ENCODE measurements around the gene VMO1.
A peak's percentile ranks its signal among the peaks of the same experiment; 100 is the strongest.

The VMO1 gene

DNA sequence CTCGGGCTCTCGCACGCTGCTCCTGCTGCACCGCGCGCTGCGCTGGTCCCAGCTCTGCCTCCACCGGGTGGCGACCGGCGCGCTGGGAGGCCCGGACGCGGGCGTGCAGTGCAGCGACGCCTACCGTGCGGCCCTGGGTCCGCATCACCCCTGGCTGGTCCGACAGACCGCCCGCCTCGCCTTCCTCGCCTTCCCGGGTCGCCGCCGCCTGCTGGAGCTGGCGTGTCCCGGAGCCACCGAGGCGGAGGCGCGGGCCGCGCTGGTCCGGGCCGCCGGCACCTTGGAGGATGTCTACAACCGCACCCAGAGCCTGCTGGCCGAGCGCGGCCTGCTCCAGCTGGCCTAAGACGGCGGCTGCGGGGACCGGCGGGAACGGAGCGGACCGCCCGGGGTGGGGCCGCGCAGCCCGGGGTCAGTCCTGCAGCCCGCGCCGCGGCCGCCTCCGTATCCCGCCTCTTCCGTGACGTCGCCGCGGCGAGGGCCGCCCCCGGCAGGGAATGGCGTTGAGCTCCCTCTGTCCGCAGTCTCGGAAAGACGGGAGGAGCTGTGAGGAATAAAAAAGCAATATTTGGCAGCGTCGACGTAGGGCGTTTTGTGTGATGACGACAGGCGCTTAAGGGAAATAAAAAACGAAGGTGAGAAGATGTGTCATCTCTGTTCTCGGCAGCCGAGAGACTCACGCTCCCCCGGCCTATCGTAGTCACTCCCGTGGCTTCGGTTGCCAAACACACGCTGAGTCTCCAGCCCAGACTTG is 4.0 kb upstream of the VMO1 start:
- no peaks in the 10 kb centered on the region for H3K9me3 Mint-ChIP-seq
- TF ChIP-seq, protein P1, sequence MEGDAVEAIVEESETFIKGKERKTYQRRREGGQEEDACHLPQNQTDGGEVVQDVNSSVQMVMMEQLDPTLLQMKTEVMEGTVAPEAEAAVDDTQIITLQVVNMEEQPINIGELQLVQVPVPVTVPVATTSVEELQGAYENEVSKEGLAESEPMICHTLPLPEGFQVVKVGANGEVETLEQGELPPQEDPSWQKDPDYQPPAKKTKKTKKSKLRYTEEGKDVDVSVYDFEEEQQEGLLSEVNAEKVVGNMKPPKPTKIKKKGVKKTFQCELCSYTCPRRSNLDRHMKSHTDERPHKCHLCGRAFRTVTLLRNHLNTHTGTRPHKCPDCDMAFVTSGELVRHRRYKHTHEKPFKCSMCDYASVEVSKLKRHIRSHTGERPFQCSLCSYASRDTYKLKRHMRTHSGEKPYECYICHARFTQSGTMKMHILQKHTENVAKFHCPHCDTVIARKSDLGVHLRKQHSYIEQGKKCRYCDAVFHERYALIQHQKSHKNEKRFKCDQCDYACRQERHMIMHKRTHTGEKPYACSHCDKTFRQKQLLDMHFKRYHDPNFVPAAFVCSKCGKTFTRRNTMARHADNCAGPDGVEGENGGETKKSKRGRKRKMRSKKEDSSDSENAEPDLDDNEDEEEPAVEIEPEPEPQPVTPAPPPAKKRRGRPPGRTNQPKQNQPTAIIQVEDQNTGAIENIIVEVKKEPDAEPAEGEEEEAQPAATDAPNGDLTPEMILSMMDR (IDR thresholded peaks at IDR 0.05; ENCODE audit: unreplicated experiment in 3 of 3) = peak; percentile 66 to 87 (median 75)
- H3K36me3 Mint-ChIP-seq (ENCODE audit: low read depth) = no peaks in the 10 kb centered on the region
- peaks cover 10% of the 10 kb centered on the region for H3K27me3 Mint-ChIP-seq (ENCODE audit: low read depth)
- peak overlapping the region; percentile 86 to 93 (median 92) for H3K4me3 Mint-ChIP-seq
- peak overlapping the region; percentile 70 to 93 (median 90) for H3K27ac Mint-ChIP-seq
- peaks cover 29% of the 10 kb centered on the region for H3K4me1 Mint-ChIP-seq

DNA sequence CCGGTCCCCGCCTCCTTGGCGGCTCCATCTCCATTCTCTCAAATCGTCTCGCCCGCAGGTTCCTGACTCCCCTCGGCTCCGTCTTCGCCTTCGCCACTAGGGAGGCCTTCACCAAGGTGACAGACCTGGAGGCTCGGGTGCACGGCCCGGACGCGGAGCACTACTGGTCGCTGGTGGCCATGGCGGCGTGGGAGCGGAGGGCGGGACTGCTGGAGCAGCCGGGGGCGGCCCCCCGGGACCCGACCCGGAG is 3.5 kb upstream of the VMO1 start:
- Mint-ChIP-seq H3K4me1 (peaks cover 29% of the 10 kb centered on the region), H3K36me3 (ENCODE audit: low read depth) (no peaks in the 10 kb centered on the region), H3K27me3 (ENCODE audit: low read depth) (peaks cover 10% of the 10 kb centered on the region), H3K4me3 (peak overlapping the region; percentile 88 to 91 (median 88)), H3K9me3 (no peaks in the 10 kb centered on the region), H3K27ac (peak overlapping the region in 2 of 3 experiments; percentile 85 to 90)
- TF ChIP-seq, protein P1 (IDR thresholded peaks at IDR 0.05; ENCODE audit: unreplicated experiment in 3 of 3) = no peak

DNA sequence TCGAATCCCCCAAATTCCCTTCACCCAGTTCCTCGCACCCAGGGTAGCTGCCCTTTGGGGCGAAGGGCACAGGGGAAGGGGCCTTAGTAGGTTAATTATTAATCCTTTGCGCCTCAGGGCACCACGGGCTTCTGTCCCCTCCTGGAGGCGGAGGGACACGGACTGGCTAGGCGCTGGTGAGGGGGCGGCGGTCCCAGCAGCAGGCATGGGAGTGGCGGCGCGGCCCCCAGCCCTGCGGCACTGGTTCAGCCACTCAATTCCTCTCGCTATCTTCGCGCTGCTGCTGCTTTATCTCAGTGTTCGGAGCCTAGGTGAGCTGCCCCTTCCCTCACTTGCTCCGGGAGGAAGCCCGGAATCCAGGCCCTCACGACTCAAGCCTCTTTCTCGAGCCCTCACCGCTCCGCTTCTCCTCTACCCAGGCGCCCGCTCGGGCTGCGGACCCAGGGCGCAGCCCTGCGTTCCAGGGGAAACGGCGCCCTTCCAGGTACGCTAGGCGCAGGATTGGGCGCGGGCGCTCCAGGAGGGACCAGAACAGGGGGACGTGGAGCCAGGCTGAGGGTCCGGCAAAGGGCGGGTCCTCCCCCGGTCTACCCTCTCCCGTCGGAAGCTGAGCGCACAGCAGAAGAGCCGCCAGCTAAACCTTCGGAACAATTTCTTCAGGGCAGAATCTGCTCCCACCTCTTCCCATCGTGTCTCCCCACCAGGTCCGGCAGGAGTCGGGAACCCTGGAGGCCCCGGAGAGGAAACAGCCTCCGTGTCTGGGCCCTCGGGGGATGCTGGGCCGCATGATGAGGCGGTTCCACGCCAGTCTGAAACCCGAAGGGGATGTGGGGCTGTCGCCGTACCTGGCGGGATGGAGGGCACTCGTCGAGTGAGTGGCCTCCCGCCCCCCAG is 2.9 kb upstream of the VMO1 start, which contains the start of gene GLTPD2:
Gene GLTPD2 (plus strand): TSS at position 158 of the 894 bp plus-strand sequence. CDS start 48 bp downstream, at position 206.
- H3K9me3 Mint-ChIP-seq = no peaks in the 10 kb centered on the region
- peak within 1 kb of the TSS; percentile 50 to 92 (median 85) for H3K27ac Mint-ChIP-seq
- H3K4me1 Mint-ChIP-seq = peaks cover 29% of the 10 kb centered on the region
- TF ChIP-seq, protein P1 (IDR thresholded peaks at IDR 0.05; ENCODE audit: unreplicated experiment in 3 of 3) = no peak
- peaks cover 10% of the 10 kb centered on the region for H3K27me3 Mint-ChIP-seq (ENCODE audit: low read depth)
- peak within 1 kb of the TSS; percentile 88 to 91 (median 88) for H3K4me3 Mint-ChIP-seq
- no peaks in the 10 kb centered on the region for H3K36me3 Mint-ChIP-seq (ENCODE audit: low read depth)

DNA sequence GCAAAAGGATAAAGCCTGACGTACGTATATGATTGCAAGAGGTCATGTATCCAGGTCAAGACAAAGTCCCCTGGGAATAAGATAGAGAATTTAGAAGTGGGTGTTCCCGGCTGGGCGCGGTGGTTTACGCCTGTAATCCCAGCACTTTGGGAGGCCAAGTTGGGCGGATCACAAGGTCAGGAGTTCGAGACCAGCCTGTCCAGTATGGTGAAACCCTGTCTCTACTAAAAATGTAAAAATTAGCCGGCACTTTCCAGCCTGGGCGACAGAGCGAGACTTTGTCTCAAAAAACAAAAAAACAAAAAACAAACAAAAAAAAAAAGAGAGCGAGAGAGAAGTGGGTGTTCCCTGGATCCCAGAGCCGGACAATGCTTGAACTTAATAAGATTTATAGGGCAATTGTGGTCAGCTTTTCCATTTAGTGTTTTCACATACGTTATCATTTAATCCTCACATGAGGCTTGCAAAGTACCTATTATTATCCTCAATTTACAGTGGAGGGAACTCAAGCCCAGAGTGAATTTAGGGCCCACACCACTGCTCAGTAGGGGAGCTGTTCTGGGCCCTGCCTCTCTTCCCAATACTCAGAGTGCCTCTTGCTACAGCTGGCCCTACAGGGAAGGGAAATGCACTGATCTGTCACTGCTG is 2.1 kb upstream of the VMO1 start:
- no peaks in the 10 kb centered on the region for H3K36me3 Mint-ChIP-seq (ENCODE audit: low read depth)
- peaks cover 29% of the 10 kb centered on the region for H3K4me1 Mint-ChIP-seq
- no peaks in the 10 kb centered on the region for H3K9me3 Mint-ChIP-seq
- peaks cover 10% of the 10 kb centered on the region for H3K27me3 Mint-ChIP-seq (ENCODE audit: low read depth)
- peak overlapping the region; percentile 50 to 92 (median 79) for H3K27ac Mint-ChIP-seq
- TF ChIP-seq, protein P1 (IDR thresholded peaks at IDR 0.05; ENCODE audit: unreplicated experiment in 3 of 3) = no peak
- H3K4me3 Mint-ChIP-seq = peak overlapping the region; percentile 88 to 91 (median 88)

DNA sequence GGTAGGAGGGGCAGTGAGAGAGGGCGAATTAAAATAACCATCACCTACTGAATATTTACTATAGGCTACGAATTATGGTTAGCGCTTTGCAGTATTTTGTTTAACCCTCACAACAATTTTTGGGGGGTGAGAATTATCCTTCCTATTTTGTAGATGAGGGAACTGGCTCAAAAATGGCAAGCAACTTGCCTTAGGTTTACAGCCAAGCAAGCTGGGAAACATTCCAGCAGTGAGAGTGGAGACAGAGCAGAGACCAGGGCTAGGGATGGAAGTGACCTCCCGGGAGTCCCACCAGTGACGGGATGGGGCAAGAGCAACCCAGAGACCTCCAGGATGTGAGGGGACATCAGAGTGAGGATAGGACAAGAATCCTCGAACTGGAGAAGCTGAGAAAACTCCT is 352 bp upstream of the VMO1 start:
- peaks cover 29% of the 10 kb centered on the region for H3K4me1 Mint-ChIP-seq
- peak overlapping the region; percentile 60 to 89 (median 71) for H3K27ac Mint-ChIP-seq
- TF ChIP-seq, protein P1 (IDR thresholded peaks at IDR 0.05; ENCODE audit: unreplicated experiment in 3 of 3) = no peak
- peaks cover 9% of the 10 kb centered on the region for H3K27me3 Mint-ChIP-seq (ENCODE audit: low read depth)
- no peaks in the 10 kb centered on the region for H3K9me3 Mint-ChIP-seq
- H3K4me3 Mint-ChIP-seq = peak overlapping the region; percentile 29 to 67 (median 56)
- no peaks in the 10 kb centered on the region for H3K36me3 Mint-ChIP-seq (ENCODE audit: low read depth)

Measured in nephron (organoid).